ENCODE data around the gene S100A6. TPM values are rescaled to one million over a fixed set of nuclear protein-coding genes. Genes with fewer than 3 reads are reported as not detected.

The S100A6 gene
- total and polyA plus RNA-seq, 2 donors (not counting 3 experiments of a cell fraction or from before 2014, with no cell fraction given), result 552 to 908 TPM

- H3K36me3 ChIP-seq (ENCODE audit: control insufficient read depth in 2 of 2, extremely low read depth in 1 of 2, insufficient read depth in 2 of 2, low read length in 2 of 2), result no peaks in the 10 kb centered on the region
- no peaks in the 10 kb centered on the region for H4K20me1 ChIP-seq (replicated peaks; ENCODE audit: control insufficient read depth, extremely low read depth, insufficient read depth, low read length)
- no TSS peak for BruUV-seq (replicated peaks)
- FAIRE-seq, result peak; percentile 97
- intact Hi-C loops (cut with micrococcal nuclease), result loop anchor here (1.0 kb wide), 5 partner anchors 22 to 100 kb away; partner anchors contain the start of gene S100A13
- H3K27me3 ChIP-seq (ENCODE audit: control insufficient read depth in 2 of 2, insufficient read depth in 2 of 2, low read length in 2 of 2), result no peaks in the 10 kb centered on the region
- no peaks in the 10 kb centered on the region for H3K9me3 ChIP-seq (replicated peaks; ENCODE audit: control insufficient read depth, insufficient read depth, low read length)
- peak overlapping the region; percentile 96 for H3K27ac ChIP-seq (ENCODE audit: insufficient read depth, low read depth, low read length)
- peaks cover 15% of the 10 kb centered on the region for H3K79me2 ChIP-seq (ENCODE audit: control insufficient read depth, insufficient read depth, low read length)
- dilution Hi-C loops (cut with MboI; ENCODE audit: extremely low pct_ligation_motif_present, low sequenced_read_pairs), result no loop called here
- ChIA-PET CTCF (interaction anchor here (0.6 to 5.8 kb wide), 20 partner anchors 9 to 232 kb away, joined by 3 to 216 read pairs (median 8); partner anchors contain the start of genes CHTOP, S100A1, S100A13 and S100A16), POLR2A (interaction anchor here (1.5 to 3.9 kb wide), 4 partner anchors 12 to 94 kb away, joined by 4 to 32 read pairs (median 10); partner anchors contain the start of genes S100A13, S100A2 and S100A4)
- H3K4me3 ChIP-seq (replicated peaks in 1 of 3; ENCODE audit: insufficient read depth in 1 of 3, low read depth in 1 of 3, low read length in 3 of 3), result peak overlapping the region in 2 of 3 experiments; percentile 7 to 81
- H3K9me1 ChIP-seq (replicated peaks; ENCODE audit: control insufficient read depth, extremely low read depth, insufficient read depth, low read length), result no peaks in the 10 kb centered on the region
- DNase-seq (ENCODE audit: low read depth, low spot score), result peak; percentile 94
- H2AFZ ChIP-seq (ENCODE audit: low read depth, low read length), result no peak overlapping the region
- peaks cover 43% of the 10 kb centered on the region for H3K4me1 ChIP-seq (ENCODE audit: control insufficient read depth, extremely low read depth, insufficient read depth, low read length)
- peak overlapping the region; percentile 91 for H3K4me2 ChIP-seq (ENCODE audit: insufficient read depth, low read length)
- peak overlapping the region; percentile 77 for H3K9ac ChIP-seq (replicated peaks; ENCODE audit: extremely low read depth, insufficient read depth, low read length)
- TF ChIP-seq POLR2A (IDR thresholded peaks at IDR 0.05; ENCODE audit: low read depth, low read length) (peak; percentile 95), MAX (IDR thresholded peaks at IDR 0.05; ENCODE audit: insufficient read depth, insufficient read length) (peak; percentile 35), POLR2AphosphoS5 (IDR thresholded peaks at IDR 0.05; ENCODE audit: insufficient read depth, low read depth, low read length) (peak; percentile 92), MYC (IDR thresholded peaks at IDR 0.05; ENCODE audit: low read depth, low read length) (peak; percentile 84), GATA2 (IDR thresholded peaks at IDR 0.05; ENCODE audit: insufficient read depth, insufficient read length, low read depth, low read length) (peak; percentile 84), JUN (IDR thresholded peaks at IDR 0.05; ENCODE audit: borderline replicate concordance, insufficient read depth, insufficient read length, low read depth) (peak; percentile 86), FOS (IDR thresholded peaks at IDR 0.05; ENCODE audit: borderline replicate concordance, insufficient read depth, low read length) (peak; percentile 99), EZH2 (IDR thresholded peaks at IDR 0.05; ENCODE audit: borderline replicate concordance, low read depth, low read length, severe bottlenecking) (no peak), CTCF (IDR thresholded peaks at IDR 0.05; ENCODE audit: extremely low read depth in 1 of 2, insufficient read depth in 1 of 2, low read depth in 1 of 2, low read length in 2 of 2) (no peak)
Observed at GRCh38 chr1:153533689-153534201, 2.0 kb downstream of the S100A6 start.
